GM12873 (cell line): ENCODE data around the gene PIK3AP1.

Experiments used
- TF ChIP-seq, protein P1 (sequence below): IDR thresholded peaks from 2 replicates; pipeline ENCODE4 v1.5.1; 2012; ENCODE audit warnings: low read depth, mild to moderate bottlenecking, moderate library complexity, low read length, control low read depth; ENCODE audit not compliant: insufficient read depth; ENCODE audit errors: missing control alignments

Gene PIK3AP1

DNA sequence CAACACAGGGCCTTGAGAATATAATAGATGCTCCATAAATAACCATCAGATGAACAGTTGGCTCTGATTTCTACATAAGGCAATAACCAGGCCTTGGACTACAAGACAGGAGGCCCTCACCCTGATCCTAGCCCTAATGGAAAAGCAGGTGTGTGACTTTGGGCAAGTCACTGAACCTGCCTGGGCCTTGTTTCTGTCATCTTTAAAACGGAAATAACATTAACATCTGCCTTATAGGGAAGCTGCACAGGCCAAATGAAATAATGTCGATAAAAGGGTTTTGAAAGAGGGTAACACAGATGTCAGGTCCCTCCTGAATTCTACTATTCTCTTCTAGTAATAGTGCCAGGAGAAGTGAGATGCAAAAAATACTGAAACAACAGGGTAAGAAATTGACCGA is 20.7 kb downstream of the PIK3AP1 start:
- TF ChIP-seq, protein P1, sequence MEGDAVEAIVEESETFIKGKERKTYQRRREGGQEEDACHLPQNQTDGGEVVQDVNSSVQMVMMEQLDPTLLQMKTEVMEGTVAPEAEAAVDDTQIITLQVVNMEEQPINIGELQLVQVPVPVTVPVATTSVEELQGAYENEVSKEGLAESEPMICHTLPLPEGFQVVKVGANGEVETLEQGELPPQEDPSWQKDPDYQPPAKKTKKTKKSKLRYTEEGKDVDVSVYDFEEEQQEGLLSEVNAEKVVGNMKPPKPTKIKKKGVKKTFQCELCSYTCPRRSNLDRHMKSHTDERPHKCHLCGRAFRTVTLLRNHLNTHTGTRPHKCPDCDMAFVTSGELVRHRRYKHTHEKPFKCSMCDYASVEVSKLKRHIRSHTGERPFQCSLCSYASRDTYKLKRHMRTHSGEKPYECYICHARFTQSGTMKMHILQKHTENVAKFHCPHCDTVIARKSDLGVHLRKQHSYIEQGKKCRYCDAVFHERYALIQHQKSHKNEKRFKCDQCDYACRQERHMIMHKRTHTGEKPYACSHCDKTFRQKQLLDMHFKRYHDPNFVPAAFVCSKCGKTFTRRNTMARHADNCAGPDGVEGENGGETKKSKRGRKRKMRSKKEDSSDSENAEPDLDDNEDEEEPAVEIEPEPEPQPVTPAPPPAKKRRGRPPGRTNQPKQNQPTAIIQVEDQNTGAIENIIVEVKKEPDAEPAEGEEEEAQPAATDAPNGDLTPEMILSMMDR: no peak

DNA sequence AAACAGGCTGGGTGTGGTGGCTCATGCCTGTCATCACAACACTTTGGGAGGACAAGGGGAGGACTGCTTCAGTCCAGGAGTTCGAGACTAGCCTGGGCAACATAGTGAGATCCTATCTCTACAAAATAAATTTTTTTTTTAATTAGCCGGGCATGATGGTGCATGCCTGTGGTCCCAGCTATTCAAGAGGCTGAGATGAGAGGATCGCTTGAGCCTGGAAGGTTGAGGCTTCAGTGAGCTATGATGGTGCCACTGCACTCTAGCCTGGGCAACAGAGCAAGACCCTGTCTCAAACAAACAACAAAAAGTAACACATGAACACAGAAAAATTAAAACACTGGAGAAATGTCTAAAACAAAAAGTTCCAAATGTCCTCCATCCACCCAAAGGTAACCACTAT is 22.9 kb downstream of the PIK3AP1 start:
- TF ChIP-seq, protein P1: no peak

- TF ChIP-seq, protein P1: no peak
These were observed 23.4 kb downstream of the PIK3AP1 start for GRCh38 chr10:96696845-96697425.

GRCh38 chr10:96695975-96696634 is 24.2 kb downstream of the PIK3AP1 start:
- TF ChIP-seq, protein P1: no peak

DNA sequence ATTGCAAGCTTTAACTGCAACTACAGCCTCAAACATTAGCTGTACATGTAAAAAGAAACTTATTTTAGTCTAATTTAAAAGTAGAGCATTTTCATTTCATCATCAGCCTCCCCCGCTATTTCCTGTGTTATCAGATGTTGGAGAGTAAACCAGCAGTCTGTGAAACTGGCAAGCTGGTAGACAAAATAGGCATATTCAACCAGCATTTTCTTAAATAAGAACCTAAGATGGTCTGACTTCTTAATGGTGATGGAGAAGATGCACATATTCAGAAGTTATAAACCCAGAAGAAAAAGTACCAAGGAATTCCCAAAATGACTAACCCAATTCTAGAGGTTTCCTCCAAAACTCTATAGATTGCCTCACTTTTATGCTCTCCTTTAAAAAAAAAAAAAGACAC is 24.9 kb downstream of the PIK3AP1 start:
- TF ChIP-seq, protein P1: no peak

GRCh38 chr10:96693431-96693830 is 26.9 kb downstream of the PIK3AP1 start:
- TF ChIP-seq, protein P1: no peak

- TF ChIP-seq, protein P1: no peak
These were observed 27.9 kb downstream of the PIK3AP1 start for GRCh38 chr10:96692427-96692826.
